Omental fat pad (tissue), 4 donors: Measurements from ENCODE around the gene CTIF. TPM values are rescaled to one million over a fixed set of nuclear protein-coding genes. Genes with fewer than 3 reads are reported as not detected.

ENCODE experiments used
- ATAC-seq: fragments of 150-250 bp; one replicate; pipeline ENCODE4 v1.9.1; 2016; ENCODE audit warnings: mild to moderate bottlenecking, moderate library complexity; ENCODE audit not compliant: low FRiP score
- DNase-seq: peaks from one replicate; pipeline ENCODE4 v3.0.0-alpha.2; 2019; ENCODE audit warnings: low spot score
- CTCF ChIP-seq, 3 donors: fragments of 450-650 bp; IDR thresholded peaks; one replicate each; pipeline ENCODE4 v1.5.1; 2016 to 2017; ENCODE audit warnings: antibody characterized with exemption in 3 of 3, mild to moderate bottlenecking in 3 of 3, moderate library complexity in 2 of 3
- total RNA-seq, 4 donors: library from RNA; depleted of rRNA; stranded (reverse); fragments of >200 nt; gene quantifications; one replicate each; pipeline ENCODE4 v1.1.0, GENCODE V29; 2016

Gene CTIF
- total RNA-seq, 4 donors from 2014 or later = 57.5 to 94.0 (median 72.4) TPM

GRCh38 chr18:48820483-48821250, 281.8 kb downstream of the CTIF start:
- DNase-seq (no peak), ATAC-seq (no peak)
- TF ChIP-seq CTCF (IDR thresholded peaks at IDR 0.05) = no peak

- ATAC-seq (no peak), DNase-seq (no peak)
- TF ChIP-seq CTCF (IDR thresholded peaks at IDR 0.05) = no peak
Measured at GRCh38 chr18:48821251-48821590, 282.4 kb downstream of the CTIF start.

GRCh38 chr18:48821845-48822244, 283.0 kb downstream of the CTIF start:
- ATAC-seq (no peak), DNase-seq (no peak)
- TF ChIP-seq CTCF (IDR thresholded peaks at IDR 0.05) = no peak

GRCh38 chr18:48824231-48824970, 285.6 kb downstream of the CTIF start:
- peak; percentile 14 for DNase-seq
- TF ChIP-seq CTCF (IDR thresholded peaks at IDR 0.05) = no peak
- no peak for ATAC-seq

GRCh38 chr18:48825101-48825745, 286.4 kb downstream of the CTIF start:
- no peak for TF ChIP-seq CTCF (IDR thresholded peaks at IDR 0.05)
- ATAC-seq (no peak), DNase-seq (peak; percentile 17)

- no peak for TF ChIP-seq CTCF (IDR thresholded peaks at IDR 0.05)
- DNase-seq (peak; percentile 3), ATAC-seq (no peak)
Measured at GRCh38 chr18:48826271-48826670, 287.4 kb downstream of the CTIF start.
